Natural killer cell (primary cell): ENCODE results near the gene ARL13A. TPM values are rescaled to one million over a fixed set of nuclear protein-coding genes. Genes with fewer than 3 reads are reported as not detected.
A peak's percentile ranks its signal among the peaks of the same experiment; 100 is the strongest.

Experiments
- ATAC-seq, 3 donors: fragments of 150-1000 bp in 2 of 3; fragments of 200-7000 bp in 1 of 3; cut with Tn5 transposase; 1 replicate in 1 of 3; 2 replicates in 2 of 3; pipeline ENCODE4 v1.10.0; 2021; ENCODE audit warnings: mild to moderate bottlenecking in 2 of 3, moderate library complexity in 2 of 3
- DNase-seq, 2 donors: peaks; one replicate each; pipeline versions ENCODE4 v3.0.0 to v3.0.0-alpha.2; 2013 to 2021; ENCODE audit warnings: mixed read lengths in 1 of 2
- H3K27ac ChIP-seq: one replicate; pipeline ENCODE4 v1.5.1; 2013; ENCODE audit warnings: mild to moderate bottlenecking, low read length
- H3K27me3 ChIP-seq: one replicate; pipeline ENCODE4 v1.6.1; 2013; ENCODE audit warnings: low read length; ENCODE audit not compliant: control insufficient read depth, insufficient read depth
- H3K36me3 ChIP-seq: one replicate; pipeline ENCODE4 v1.6.1; 2013; ENCODE audit warnings: low read length; ENCODE audit not compliant: control insufficient read depth, insufficient read depth
- H3K4me1 ChIP-seq: one replicate; pipeline ENCODE4 v1.6.1; 2013; ENCODE audit warnings: low read length; ENCODE audit not compliant: control insufficient read depth, insufficient read depth
- H3K4me3 ChIP-seq: one replicate; pipeline ENCODE4 v1.5.1; 2013; ENCODE audit warnings: low read length
- H3K9me3 ChIP-seq: one replicate; pipeline ENCODE4 v1.6.1; 2013; ENCODE audit warnings: low read length; ENCODE audit not compliant: control insufficient read depth, insufficient read depth
- H3K27ac Mint-ChIP-seq, 2 donors: one replicate each; pipeline ENCODE4 v1.8.0; 2022; ENCODE audit warnings: mild to moderate bottlenecking in 2 of 2, mixed read lengths in 2 of 2, moderate library complexity in 1 of 2
- H3K27me3 Mint-ChIP-seq, 2 donors: one replicate each; pipeline ENCODE4 v1.8.0; 2022; ENCODE audit warnings: low read depth in 2 of 2, mixed read lengths in 2 of 2
- H3K36me3 Mint-ChIP-seq: one replicate; pipeline ENCODE4 v1.8.0; 2022; ENCODE audit warnings: mixed read lengths
- H3K4me1 Mint-ChIP-seq, 2 donors: one replicate each; pipeline ENCODE4 v1.8.0; 2022; ENCODE audit warnings: mixed read lengths in 2 of 2
- H3K4me3 Mint-ChIP-seq: one replicate; pipeline ENCODE4 v1.8.0; 2022; ENCODE audit warnings: mild to moderate bottlenecking, moderate library complexity, mixed read lengths
- H3K9me3 Mint-ChIP-seq, 2 donors: one replicate each; pipeline ENCODE4 v1.8.0; 2022; ENCODE audit warnings: mixed read lengths in 2 of 2
- WGBS: methylation state at CpG from one replicate; pipeline ENCODE4 v1.1.7; 2013; ENCODE audit warnings: missing lambda C conversion rate; ENCODE audit not compliant: insufficient coverage; 5-methylcytosine and 5-hydroxymethylcytosine counted together
- intact Hi-C: fragments of 100-400 bp; cut with micrococcal nuclease; formaldehyde crosslinking; loops from one replicate; pipeline ENCODE4 v1.14.2; 2022
- total RNA-seq, 4 donors: library from RNA; stranded (reverse); fragments of 120-200 nt in 1 of 4; gene quantifications; one replicate each; pipeline versions ENCODE4 v1.2.3 to v1.2.4, GENCODE V29; 2013 to 2022
- TF ChIP-seq, protein P1 (sequence below): fragments of 200-600 bp; IDR thresholded peaks from one replicate; pipeline ENCODE4 v1.8.0; 2022; ENCODE audit warnings: antibody characterized with exemption

ARL13A gene
- total RNA-seq, 3 donors from 2014 or later (not counting 1 experiment from before 2014, with no cell fraction given) = not detected

DNA sequence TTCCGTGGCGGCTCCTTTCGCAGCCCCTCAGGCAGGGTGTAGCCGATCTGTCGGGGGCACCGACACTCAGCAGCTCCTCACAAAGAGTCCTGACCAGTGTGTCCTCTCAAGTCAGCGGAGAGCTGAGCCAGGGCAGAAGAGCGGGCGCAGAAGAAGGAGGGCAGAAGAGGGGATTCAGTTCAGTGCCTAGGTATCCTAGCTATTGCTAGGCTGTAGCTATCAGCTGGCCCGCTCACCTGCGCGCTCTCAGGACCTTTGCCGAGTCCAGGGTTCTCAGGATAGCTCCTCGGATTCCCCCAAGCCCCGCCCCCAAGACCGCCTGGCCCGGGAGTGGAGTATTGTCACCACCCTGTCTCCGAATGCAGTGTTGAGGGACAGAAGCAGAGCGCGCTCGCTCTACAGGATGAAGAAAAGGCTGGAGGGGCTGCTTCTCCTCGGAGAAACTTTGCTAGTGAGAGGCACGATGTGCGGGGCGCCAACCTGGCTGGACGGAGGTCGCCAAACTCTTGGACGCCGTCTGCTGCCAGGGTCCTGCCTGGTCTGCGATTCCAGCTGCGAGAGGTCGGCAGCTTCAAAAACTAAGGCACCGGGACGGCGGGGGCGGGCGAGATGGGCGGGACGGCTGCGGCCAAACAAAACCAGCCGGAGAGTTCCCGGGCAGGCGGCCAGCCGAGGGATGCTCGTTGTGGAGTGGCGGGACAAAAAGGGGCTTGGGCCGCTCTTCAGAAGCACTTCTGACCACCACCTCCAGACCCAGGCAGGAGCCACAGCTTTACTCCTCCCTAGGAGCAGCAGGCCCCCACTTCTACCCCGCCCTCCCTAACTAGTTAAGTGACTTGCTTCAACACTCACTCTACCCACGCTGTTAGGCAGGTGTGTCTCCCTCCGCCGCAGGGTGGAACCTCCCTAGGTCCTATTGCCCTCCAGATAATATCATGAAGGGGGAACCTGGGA is 40.6 kb upstream of the ARL13A start, which contains the start of gene XKRX:
TSS of gene XKRX (minus strand) at position 258 of the 954 bp plus-strand sequence. CDS start 613 bp downstream, outside the sequence.
- Histone ChIP-seq H3K4me1 (peaks cover 11% of the 10 kb centered on the region), H3K4me3 (peak within 1 kb of the TSS; percentile 34), H3K27me3 (no peaks in the 10 kb centered on the region), H3K27ac (no peak within 1 kb of the TSS), H3K9me3 (no peaks in the 10 kb centered on the region), H3K36me3 (no peaks in the 10 kb centered on the region)
- 3% methylated on average over 48 of the region's 51 CpGs for WGBS
- Mint-ChIP-seq H3K9me3 (no peaks in the 10 kb centered on the region), H3K4me3 (peak within 1 kb of the TSS; percentile 74), H3K27me3 (peaks cover 14 to 36% of the 10 kb centered on the region in 2 donors), H3K27ac (no peak within 1 kb of the TSS), H3K4me1 (peaks cover 0 to 6% of the 10 kb centered on the region in 2 donors), H3K36me3 (no peaks in the 10 kb centered on the region)
- ATAC-seq = peak in 1 of 3 donors; percentile 64
- DNase-seq = peak in 1 of 2 donors; percentile 50
- TF ChIP-seq, protein P1, sequence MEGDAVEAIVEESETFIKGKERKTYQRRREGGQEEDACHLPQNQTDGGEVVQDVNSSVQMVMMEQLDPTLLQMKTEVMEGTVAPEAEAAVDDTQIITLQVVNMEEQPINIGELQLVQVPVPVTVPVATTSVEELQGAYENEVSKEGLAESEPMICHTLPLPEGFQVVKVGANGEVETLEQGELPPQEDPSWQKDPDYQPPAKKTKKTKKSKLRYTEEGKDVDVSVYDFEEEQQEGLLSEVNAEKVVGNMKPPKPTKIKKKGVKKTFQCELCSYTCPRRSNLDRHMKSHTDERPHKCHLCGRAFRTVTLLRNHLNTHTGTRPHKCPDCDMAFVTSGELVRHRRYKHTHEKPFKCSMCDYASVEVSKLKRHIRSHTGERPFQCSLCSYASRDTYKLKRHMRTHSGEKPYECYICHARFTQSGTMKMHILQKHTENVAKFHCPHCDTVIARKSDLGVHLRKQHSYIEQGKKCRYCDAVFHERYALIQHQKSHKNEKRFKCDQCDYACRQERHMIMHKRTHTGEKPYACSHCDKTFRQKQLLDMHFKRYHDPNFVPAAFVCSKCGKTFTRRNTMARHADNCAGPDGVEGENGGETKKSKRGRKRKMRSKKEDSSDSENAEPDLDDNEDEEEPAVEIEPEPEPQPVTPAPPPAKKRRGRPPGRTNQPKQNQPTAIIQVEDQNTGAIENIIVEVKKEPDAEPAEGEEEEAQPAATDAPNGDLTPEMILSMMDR = no peak
- intact Hi-C loops = no loop called here

DNA sequence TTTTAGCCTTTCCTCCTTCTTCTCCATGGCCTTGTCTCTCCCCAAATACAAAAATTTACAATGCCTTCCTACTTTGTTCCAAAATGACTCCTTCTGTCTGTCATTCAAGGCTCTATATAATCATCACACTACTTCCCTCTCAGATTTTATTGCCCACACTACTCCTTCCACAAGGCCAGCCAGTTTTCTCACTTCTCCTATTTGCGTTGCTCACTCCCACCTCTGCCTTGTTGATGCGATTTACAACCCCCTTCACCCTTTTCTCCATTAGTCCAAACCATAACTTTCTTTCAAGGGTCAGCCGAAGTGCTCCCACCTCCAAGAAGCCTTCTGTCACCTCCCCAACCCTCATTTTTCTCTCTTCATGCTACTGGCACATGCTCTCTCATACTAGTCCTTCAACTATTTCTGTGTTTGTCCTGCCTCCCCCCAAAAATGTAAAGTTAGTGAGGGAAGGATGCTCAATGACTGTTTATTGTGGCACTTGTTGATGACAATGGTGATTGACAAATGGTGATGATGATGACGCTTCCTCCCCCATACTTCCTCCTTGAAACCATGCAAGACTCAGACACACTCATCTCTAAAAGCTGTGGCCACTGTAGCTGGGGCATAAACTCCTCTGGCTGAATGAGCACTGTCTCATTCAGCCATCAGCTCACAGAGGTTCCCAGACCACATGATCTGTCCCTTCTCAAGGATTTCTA is 38.1 kb upstream of the ARL13A start:
- H3K4me3 Mint-ChIP-seq = no peak overlapping the region
- Histone ChIP-seq H3K27ac (peak overlapping the region; percentile 45), H3K27me3 (no peaks in the 10 kb centered on the region), H3K4me3 (no peak overlapping the region), H3K36me3 (no peaks in the 10 kb centered on the region), H3K9me3 (no peaks in the 10 kb centered on the region), H3K4me1 (peaks cover 11% of the 10 kb centered on the region)
- no peaks in the 10 kb centered on the region for H3K9me3 Mint-ChIP-seq
- peaks cover 14 to 33% of the 10 kb centered on the region in 2 donors for H3K27me3 Mint-ChIP-seq
- no peaks in the 10 kb centered on the region for H3K36me3 Mint-ChIP-seq
- TF ChIP-seq, protein P1 = no peak
- 79% methylated on average over 3 of the region's 4 CpGs for WGBS
- H3K4me1 Mint-ChIP-seq = peaks cover 0 to 6% of the 10 kb centered on the region in 2 donors
- intact Hi-C loops = no loop called here
- ATAC-seq (no peak), DNase-seq (no peak)
- no peak overlapping the region for H3K27ac Mint-ChIP-seq

DNA sequence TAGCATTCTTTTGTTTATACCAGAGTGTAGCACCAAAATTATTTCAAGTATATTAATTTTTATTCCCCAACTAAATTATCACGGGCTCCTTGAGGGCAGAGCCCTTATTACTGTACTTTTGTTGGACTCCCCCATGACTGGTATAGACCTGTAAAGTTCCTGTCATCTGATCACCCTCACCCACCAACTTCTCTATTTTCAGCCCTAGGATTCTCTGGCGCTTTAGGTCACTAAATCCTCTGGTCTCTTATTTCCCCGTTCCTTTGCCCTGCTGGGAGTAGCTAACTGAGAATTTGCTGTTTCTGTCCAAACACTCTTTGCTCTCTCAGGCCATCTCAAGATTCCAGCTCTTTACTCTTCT is 37.6 kb upstream of the ARL13A start:
- Histone ChIP-seq H3K4me1 (peaks cover 11% of the 10 kb centered on the region), H3K9me3 (no peaks in the 10 kb centered on the region), H3K4me3 (no peak overlapping the region), H3K27ac (no peak overlapping the region), H3K27me3 (no peaks in the 10 kb centered on the region), H3K36me3 (no peaks in the 10 kb centered on the region)
- no peak overlapping the region for H3K27ac Mint-ChIP-seq
- peaks cover 10 to 28% of the 10 kb centered on the region in 2 donors for H3K27me3 Mint-ChIP-seq
- H3K4me1 Mint-ChIP-seq = peaks cover 0 to 6% of the 10 kb centered on the region in 2 donors
- no peak for ATAC-seq
- H3K9me3 Mint-ChIP-seq = no peaks in the 10 kb centered on the region
- WGBS = 59% methylated on average over 3 of the region's 3 CpGs
- H3K4me3 Mint-ChIP-seq = no peak overlapping the region
- intact Hi-C loops = no loop called here
- no peaks in the 10 kb centered on the region for H3K36me3 Mint-ChIP-seq
- TF ChIP-seq, protein P1 = no peak
- no peak for DNase-seq
